Left cardiac atrium (tissue), 4 donors: ENCODE data around the gene KIDINS220. TPM values are rescaled to one million over a fixed set of nuclear protein-coding genes. Genes with fewer than 3 reads are reported as not detected.
A peak's percentile ranks its signal among the peaks of the same experiment; 100 is the strongest.

Experiments used
- ATAC-seq, 2 donors: fragments of 200-7000 bp; cut with Tn5 transposase; one replicate each; pipeline ENCODE4 v1.9.1; 2020; ENCODE audit warnings: mild to moderate bottlenecking in 2 of 2, moderate library complexity in 2 of 2
- DNase-seq: peaks from one replicate; pipeline ENCODE4 v3.0.0-alpha.2; 2020
- intact Hi-C, 2 donors: fragments of 100-400 bp; cut with DNase I; formaldehyde crosslinking; loops; one replicate each; pipeline versions ENCODE4 v1.14.1 to v1.15.1; 2022 to 2023
- long read RNA-seq: library from polyadenylated mRNA; unstranded; transcript quantifications from one replicate; pipeline ENCODE4 v2.0.0, GENCODE V29; 2021
- total RNA-seq, 2 donors: library from RNA; stranded (reverse); fragmentation: NEBNext Ultra II Directional; extraction: Animal tissue kit (Norgen Biotek cat#: 25700); gene quantifications; one replicate each; pipeline ENCODE4 v1.2.1, GENCODE V29; 2021
- donor health status: DM: no; HTN: yes; CAD: no.
- donor health status: DM: no; HTN: yes; CAD: no; lungs with severe emphysema.
- donor health status: DM: yes; HTN: yes; CAD: no.
- donor health status: Dilated cardiomyopathy.

KIDINS220 gene
- total RNA-seq = 10 to 100 TPM; 34.2 to 36.6 TPM
- long read RNA-seq, full-length matches to known transcripts = 1 of 25 reads
- long read RNA-seq, partial matches to known transcripts = 16 of 25 reads
- long read RNA-seq, other reads (novel, unspliced or antisense) = 8 of 25 reads

- intact Hi-C loops = no loop called here
- DNase-seq (peak; percentile 82), ATAC-seq (peak; percentile 99 to 100)
Measured at GRCh38 chr2:8836971-8837794, at the start of gene KIDINS220. Gene KIDINS220, minus strand, starts transcription at chr2:8837613. Its CDS starts 10,520 bp downstream, at chr2:8827093.

- DNase-seq (no peak), ATAC-seq (no peak)
- intact Hi-C loops = no loop called here
Measured at GRCh38 chr2:8886876-8887275, 49.5 kb upstream of the KIDINS220 start.

DNA sequence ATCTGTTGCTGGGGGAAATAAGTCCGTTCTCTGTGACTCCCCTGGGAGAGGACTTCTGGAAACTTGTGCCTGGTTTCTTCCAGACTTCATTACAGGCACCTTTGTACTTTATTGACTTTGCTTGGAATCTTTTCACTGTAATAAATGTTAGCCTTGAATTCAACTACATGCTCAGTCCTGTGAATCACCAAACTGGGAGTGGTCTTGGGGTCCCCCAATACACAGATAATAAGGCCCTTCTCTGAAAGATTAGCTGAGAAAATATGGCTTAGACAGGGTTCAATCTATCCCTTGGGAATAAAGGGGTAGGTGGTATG, 48.7 kb upstream of the KIDINS220 start:
- ATAC-seq = no peak
- intact Hi-C loops = no loop called here

DNA sequence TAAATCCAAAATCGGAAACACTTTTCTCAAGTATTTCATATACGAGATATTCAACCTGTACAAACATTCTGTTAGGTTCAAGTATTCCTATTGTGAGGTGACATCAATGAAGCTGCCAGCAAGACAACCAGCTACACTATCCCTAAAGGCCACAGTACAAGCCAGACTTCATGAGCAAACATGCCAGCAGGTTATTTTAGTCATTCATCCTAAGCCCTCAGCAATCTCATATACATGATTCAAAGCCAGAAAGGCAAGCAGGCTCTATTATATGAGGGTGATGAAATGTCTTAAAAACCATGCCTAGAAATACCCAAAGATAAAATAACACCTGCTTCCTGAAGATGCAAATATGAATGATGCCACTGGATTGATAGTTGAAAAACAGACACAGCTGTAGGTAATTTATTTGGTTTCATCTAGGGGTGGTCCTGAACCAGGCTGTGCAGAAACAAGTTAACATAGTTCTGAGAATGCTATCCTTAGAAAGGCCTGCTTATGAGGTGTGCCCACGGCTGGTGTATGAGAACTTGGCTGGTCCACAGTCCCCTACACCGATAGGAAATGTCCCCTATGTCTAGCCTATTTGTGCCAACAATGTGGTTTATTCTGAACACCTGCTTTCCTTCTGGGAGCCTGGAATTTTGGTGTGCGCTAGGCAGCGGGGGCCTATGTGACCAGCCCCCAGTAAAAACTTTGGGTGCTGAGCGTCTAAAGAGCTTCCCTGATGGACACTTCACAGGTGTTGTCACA, 48.2 kb upstream of the KIDINS220 start:
- ATAC-seq (peak in 1 of 2 donors; percentile 37), DNase-seq (no peak)
- intact Hi-C loops = no loop called here

More for the DNA sequence above, 48.7 kb upstream of the KIDINS220 start:
- DNase-seq = no peak

- DNase-seq (no peak), ATAC-seq (no peak)
- intact Hi-C loops = no loop called here
Measured at GRCh38 chr2:8884812-8885211, 47.4 kb upstream of the KIDINS220 start.

DNA sequence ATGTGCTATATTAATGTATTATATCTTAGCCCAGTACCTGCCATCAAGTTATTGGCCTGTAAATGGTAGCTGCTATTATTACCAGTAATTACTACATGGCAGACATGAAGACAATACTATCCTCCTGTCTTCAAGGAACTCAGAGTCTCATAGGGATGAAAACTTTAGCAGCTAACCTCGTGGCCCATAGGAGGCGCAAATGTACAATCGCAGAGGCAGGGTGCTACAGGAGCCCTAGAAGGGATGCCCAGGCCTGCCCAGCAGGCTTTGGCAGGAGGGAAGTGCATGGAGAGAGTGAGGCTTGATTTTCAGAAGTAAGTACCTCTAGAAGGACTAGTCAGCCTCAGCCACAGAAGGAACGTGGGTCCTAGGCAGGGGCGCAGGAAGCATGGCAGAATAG, 44.7 kb upstream of the KIDINS220 start:
- intact Hi-C loops = no loop called here
- DNase-seq = no peak
- no peak for ATAC-seq

GRCh38 chr2:8877894-8878293, 40.5 kb upstream of the KIDINS220 start:
- no peak for DNase-seq
- intact Hi-C loops = loop anchor here in 1 of 2 donors (10.0 kb wide), 1 partner anchor 227 kb away; no protein-coding TSS in a partner anchor
- ATAC-seq = no peak

- intact Hi-C loops = loop anchor here in 1 of 2 donors (10.0 kb wide), 1 partner anchor 227 kb away; no protein-coding TSS in a partner anchor
- no peak for ATAC-seq
- DNase-seq = no peak
Measured at GRCh38 chr2:8877332-8877731, 39.9 kb upstream of the KIDINS220 start.

GRCh38 chr2:8876628-8877027, 39.2 kb upstream of the KIDINS220 start:
- DNase-seq (no peak), ATAC-seq (no peak)
- intact Hi-C loops = loop anchor here in 1 of 2 donors (10.0 kb wide), 1 partner anchor 228 kb away; no protein-coding TSS in a partner anchor

DNA sequence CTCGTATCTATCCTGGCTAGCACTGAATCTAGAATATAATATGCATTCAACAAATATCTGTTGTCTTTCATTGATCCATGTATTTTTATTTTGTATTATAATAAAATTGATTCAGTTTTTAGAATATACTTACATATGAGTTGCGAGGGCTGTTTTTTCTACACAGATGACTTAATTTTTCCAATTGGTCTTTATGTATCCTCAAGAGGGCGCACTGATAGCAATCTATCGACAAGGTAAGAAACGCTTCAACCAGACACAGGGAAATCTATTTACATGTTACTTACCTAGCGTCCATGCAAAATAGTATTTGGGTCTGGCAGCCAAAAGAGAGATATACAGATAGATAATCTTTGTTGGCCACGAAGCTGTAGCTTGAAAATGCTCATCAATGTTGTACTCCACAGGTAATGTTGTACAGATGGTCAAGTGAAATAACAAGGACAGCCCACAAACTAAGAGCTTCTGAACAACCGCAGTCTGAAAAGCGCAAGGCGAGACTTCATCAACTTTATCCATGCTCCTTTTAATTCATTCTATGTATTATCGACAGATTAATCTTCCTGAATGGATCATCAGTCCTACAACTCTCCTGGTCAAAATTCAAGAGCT, 35.5 kb upstream of the KIDINS220 start:
- intact Hi-C loops = loop anchor here (5.0 to 10.0 kb wide), 2 partner anchors 232 to 264 kb away; no protein-coding TSS in a partner anchor
- ATAC-seq (no peak), DNase-seq (no peak)

GRCh38 chr2:8870441-8870840, 33.0 kb upstream of the KIDINS220 start:
- ATAC-seq = no peak
- intact Hi-C loops = loop anchor here (5.0 to 10.0 kb wide), 2 partner anchors 234 to 267 kb away; no protein-coding TSS in a partner anchor
- DNase-seq = no peak

DNA sequence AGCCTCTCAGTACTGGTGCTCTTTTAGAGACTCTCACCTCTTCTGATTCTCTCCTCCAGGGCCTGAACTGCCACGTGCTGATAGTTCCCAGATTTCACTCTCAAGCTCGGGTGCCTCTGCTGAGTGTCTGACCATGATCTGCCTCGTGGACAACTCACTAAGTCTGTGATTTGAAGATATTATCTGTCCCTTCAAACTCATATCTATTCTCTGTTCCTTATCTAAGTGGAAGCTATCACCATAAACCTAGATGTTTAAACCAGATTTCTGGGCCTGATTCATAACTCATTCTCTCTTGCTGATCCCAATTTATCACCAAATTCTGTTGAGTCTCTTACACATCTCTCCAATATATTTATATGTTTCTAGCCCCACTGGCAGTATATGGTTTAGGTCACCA, 29.9 kb upstream of the KIDINS220 start:
- DNase-seq = no peak
- intact Hi-C loops = no loop called here
- no peak for ATAC-seq

GRCh38 chr2:8863331-8863953, 26.0 kb upstream of the KIDINS220 start:
- no peak for DNase-seq
- ATAC-seq = no peak
- intact Hi-C loops = no loop called here

DNA sequence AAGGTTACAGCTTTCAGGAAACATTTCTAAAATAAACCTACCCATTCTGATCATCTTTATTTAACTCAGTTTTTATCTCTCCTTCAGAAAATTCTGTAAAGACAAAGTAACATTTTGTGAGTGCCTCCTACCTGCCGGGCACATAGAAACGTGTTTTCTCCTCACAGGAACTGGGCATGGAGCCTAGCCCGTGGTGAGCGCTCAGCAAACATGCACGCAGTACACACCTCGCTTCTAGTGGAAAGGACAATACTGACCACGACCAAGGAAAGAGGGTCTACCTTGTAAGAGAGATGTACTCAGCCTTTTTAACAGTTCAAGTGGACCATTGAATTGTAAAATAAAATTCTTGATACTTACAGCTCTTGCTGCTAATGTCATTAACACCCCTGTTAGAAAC, 24.8 kb upstream of the KIDINS220 start:
- intact Hi-C loops = no loop called here
- ATAC-seq = no peak
- no peak for DNase-seq

DNA sequence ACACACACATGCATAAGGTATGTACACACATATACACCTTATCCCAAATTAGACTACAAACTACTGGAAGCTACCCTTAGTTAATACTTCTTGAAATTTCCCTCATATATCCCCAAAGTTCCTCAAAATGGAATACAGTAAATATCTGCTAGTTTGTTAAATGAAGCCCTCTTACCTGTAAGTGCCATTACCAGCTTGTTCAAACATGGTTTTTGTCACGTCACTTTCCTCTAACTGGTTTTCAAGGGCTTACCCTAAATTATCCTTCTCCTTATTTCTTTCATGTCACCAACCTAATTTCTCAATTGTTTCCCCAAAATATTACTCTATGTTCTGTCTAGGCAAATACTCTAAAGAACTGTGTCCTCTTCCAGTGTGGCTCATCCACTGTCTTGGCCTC, 24.4 kb upstream of the KIDINS220 start:
- no peak for DNase-seq
- no peak for ATAC-seq
- intact Hi-C loops = no loop called here

DNA sequence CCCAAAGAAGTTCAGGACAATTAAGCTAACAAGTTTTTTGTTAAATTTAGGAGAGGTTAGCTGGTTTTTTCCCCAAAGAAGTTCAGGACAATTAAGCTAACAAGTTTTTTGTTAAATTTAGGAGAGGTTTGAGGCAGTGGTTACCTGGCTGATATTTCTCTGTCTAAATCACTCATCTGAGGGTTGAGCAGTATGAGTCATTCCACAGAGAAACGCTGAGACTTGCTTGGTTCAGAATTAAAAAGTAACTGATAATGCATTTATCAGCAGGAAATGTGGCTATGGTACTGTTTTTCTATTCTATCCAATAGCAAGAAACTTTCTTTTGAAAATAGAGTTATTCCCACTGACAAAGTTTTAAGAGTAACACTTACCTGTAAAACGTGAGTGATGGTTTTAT, 22.8 kb upstream of the KIDINS220 start:
- DNase-seq = no peak
- ATAC-seq = no peak
- intact Hi-C loops = no loop called here

- ATAC-seq (no peak), DNase-seq (no peak)
- intact Hi-C loops = no loop called here
Measured at GRCh38 chr2:8858910-8859309, 21.5 kb upstream of the KIDINS220 start.

- no peak for DNase-seq
- no peak for ATAC-seq
- intact Hi-C loops = no loop called here
Measured at GRCh38 chr2:8858264-8858663, 20.9 kb upstream of the KIDINS220 start.

GRCh38 chr2:8857709-8858108, 20.3 kb upstream of the KIDINS220 start:
- intact Hi-C loops = no loop called here
- no peak for DNase-seq
- no peak for ATAC-seq
